A673 (cell line): Measurements from ENCODE around the gene PSTPIP1. TPM values are rescaled to one million over a fixed set of nuclear protein-coding genes. Genes with fewer than 3 reads are reported as not detected.

Experiments used
- BruUV-seq: library from RNA; stranded (reverse); fragments of 400-500 nt; replicated peaks from 2 replicates; lab custom pipeline; 2021; lab: Mats Ljungman, UMichigan
- CTCF ChIA-PET: fragments of 300-600 bp; sonication (Branson Sonifier 250); formaldehyde crosslinking; loops from one replicate; lab custom pipeline; 2022; ENCODE audit warnings: antibody characterized with exemption; lab: Charles Lee
- POLR2A ChIA-PET: fragments of 300-600 bp; sonication (Branson Sonifier 250); formaldehyde crosslinking; loops from one replicate; lab custom pipeline; 2022; ENCODE audit warnings: antibody characterized with exemption; ENCODE audit not compliant: low non-redundant PET; lab: Charles Lee
- DNase-seq: peaks from one replicate; pipeline ENCODE4 v3.0.0-alpha.2; 2015; ENCODE audit warnings: low spot score
- H3K27ac ChIP-seq: fragments of 200-600 bp; sonication (generic); 2 replicates; pipeline ENCODE4 v1.5.1; 2016; ENCODE audit warnings: mixed run types, low read depth, mild to moderate bottlenecking, mixed read lengths, antibody characterized with exemption, low read length; ENCODE audit not compliant: poor library complexity, severe bottlenecking
- H3K27me3 ChIP-seq: fragments of 200-600 bp; sonication (generic); replicated peaks from 2 replicates; pipeline ENCODE4 v1.6.1; 2017; ENCODE audit warnings: mixed run types, low read depth, mild to moderate bottlenecking, mixed read lengths, antibody characterized with exemption, low read length; ENCODE audit not compliant: insufficient read depth, poor library complexity
- H3K36me3 ChIP-seq: fragments of 200-600 bp; sonication (generic); 2 replicates; pipeline ENCODE4 v1.6.1; 2016; ENCODE audit warnings: mixed run types, mild to moderate bottlenecking, mixed read lengths, antibody characterized with exemption, low read length; ENCODE audit not compliant: insufficient read depth, poor library complexity, severe bottlenecking
- H3K4me1 ChIP-seq: fragments of 200-600 bp; sonication (generic); 2 replicates; pipeline ENCODE4 v1.6.1; 2017; ENCODE audit warnings: mixed run types, mild to moderate bottlenecking, mixed read lengths, antibody characterized with exemption, low read length; ENCODE audit not compliant: insufficient read depth, poor library complexity, severe bottlenecking
- H3K4me3 ChIP-seq: fragments of 200-600 bp; sonication (generic); 2 replicates; pipeline ENCODE4 v1.5.1; 2016; ENCODE audit warnings: low read depth, mixed run types, mild to moderate bottlenecking, mixed read lengths, low read length; ENCODE audit not compliant: poor library complexity, severe bottlenecking
- H3K9me3 ChIP-seq: fragments of 200-600 bp; sonication (generic); 2 replicates; pipeline ENCODE4 v1.6.1; 2016; ENCODE audit warnings: mixed run types, low read depth, mild to moderate bottlenecking, mixed read lengths, antibody characterized with exemption, low read length; ENCODE audit not compliant: poor library complexity, severe bottlenecking
- EZH2 ChIP-seq: fragments of 200-600 bp; sonication (generic); IDR thresholded peaks from 2 replicates; pipeline ENCODE4 v1.6.1; 2017; ENCODE audit warnings: borderline replicate concordance, low read depth, mild to moderate bottlenecking, mixed read lengths, antibody characterized with exemption, low read length; ENCODE audit not compliant: poor library complexity, severe bottlenecking
- intact Hi-C: fragments of 100-400 bp; cut with micrococcal nuclease; formaldehyde crosslinking; loops from one replicate; pipeline ENCODE4 v1.10.0; 2022; ENCODE audit not compliant: unreplicated experiment
- total RNA-seq: library from RNA; stranded (reverse); gene quantifications from 2 replicates; pipeline ENCODE4 v1.2.3, GENCODE V29; 2021
- TF ChIP-seq, protein P1 (sequence below): fragments of 300-800, 200-600 bp; sonication (generic); conservative IDR thresholded peaks from 2 replicates; pipeline ENCODE4 v1.5.1; 2017; ENCODE audit warnings: low read depth, mild to moderate bottlenecking, antibody characterized with exemption, low read length, moderate library complexity, mixed read lengths

The PSTPIP1 gene
- total RNA-seq, 1 experiment from 2014 or later, result not detected

- ChIA-PET POLR2A (interaction anchor here (0.6 kb wide), 1 partner anchor 516 kb away, joined by 3 read pairs; no protein-coding TSS in a partner anchor), CTCF (interaction anchor here (0.6 kb wide), 1 partner anchor 516 kb away, joined by 3 read pairs; no protein-coding TSS in a partner anchor)
- Histone ChIP-seq H3K4me1 (peaks cover 8% of the 10 kb centered on the region), H3K36me3 (no peaks in the 10 kb centered on the region), H3K9me3 (no peaks in the 10 kb centered on the region), H3K27ac (no peak overlapping the region), H3K27me3 (no peaks in the 10 kb centered on the region), H3K4me3 (no peak overlapping the region)
- intact Hi-C loops, result loop anchor here (5.0 kb wide), 1 partner anchor 515 kb away; no protein-coding TSS in a partner anchor
- DNase-seq, result no peak
- no TSS peak for BruUV-seq
- no peak for TF ChIP-seq EZH2
- TF ChIP-seq, protein P1, sequence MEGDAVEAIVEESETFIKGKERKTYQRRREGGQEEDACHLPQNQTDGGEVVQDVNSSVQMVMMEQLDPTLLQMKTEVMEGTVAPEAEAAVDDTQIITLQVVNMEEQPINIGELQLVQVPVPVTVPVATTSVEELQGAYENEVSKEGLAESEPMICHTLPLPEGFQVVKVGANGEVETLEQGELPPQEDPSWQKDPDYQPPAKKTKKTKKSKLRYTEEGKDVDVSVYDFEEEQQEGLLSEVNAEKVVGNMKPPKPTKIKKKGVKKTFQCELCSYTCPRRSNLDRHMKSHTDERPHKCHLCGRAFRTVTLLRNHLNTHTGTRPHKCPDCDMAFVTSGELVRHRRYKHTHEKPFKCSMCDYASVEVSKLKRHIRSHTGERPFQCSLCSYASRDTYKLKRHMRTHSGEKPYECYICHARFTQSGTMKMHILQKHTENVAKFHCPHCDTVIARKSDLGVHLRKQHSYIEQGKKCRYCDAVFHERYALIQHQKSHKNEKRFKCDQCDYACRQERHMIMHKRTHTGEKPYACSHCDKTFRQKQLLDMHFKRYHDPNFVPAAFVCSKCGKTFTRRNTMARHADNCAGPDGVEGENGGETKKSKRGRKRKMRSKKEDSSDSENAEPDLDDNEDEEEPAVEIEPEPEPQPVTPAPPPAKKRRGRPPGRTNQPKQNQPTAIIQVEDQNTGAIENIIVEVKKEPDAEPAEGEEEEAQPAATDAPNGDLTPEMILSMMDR, result no peak
Measured at GRCh38 chr15:77027111-77027696, 32.3 kb downstream of the PSTPIP1 start.

DNA sequence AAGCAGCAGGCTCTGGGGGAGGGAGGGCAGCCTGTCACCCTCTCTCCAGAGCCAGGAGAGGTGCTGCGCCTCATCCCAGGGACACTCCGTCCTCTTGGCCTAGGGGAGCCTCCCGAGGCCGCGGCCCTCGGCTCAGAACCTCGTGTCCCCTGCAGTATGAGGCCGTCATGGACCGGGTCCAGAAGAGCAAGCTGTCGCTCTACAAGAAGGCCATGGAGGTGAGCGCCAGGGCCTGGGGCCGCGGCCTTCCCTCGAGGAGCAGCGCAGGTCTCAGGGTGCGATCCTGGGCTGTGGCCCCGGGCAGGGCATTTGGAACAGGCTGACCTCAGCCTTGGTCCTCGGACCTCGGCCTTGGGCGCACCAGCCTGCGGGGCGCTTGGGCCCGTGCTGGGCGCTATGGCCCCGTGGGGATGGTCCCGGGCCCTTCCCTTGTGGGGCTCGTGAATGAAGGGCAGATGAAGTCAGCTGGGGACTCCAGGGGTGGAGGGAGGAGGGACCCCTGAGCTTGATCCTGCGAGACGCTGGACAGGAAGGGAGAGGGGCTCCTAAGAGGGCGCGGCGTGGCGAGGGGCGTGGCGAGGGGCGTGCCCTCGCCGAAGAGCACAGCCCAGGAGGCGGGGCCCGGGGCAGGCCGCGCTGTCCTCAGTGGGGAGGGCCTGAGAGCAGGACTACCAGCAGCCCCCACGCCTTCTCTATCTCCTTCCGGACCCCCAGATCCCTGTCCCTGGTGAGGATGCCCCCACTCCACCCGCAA is 32.9 kb downstream of the PSTPIP1 start:
- Histone ChIP-seq H3K27ac (no peak overlapping the region), H3K4me1 (peaks cover 8% of the 10 kb centered on the region), H3K36me3 (no peaks in the 10 kb centered on the region), H3K27me3 (no peaks in the 10 kb centered on the region), H3K9me3 (no peaks in the 10 kb centered on the region), H3K4me3 (no peak overlapping the region)
- peak; percentile 36 for DNase-seq
- intact Hi-C loops, result loop anchor here (5.0 kb wide), 1 partner anchor 514 kb away; no protein-coding TSS in a partner anchor
- no TSS peak for BruUV-seq
- no peak for TF ChIP-seq EZH2
- TF ChIP-seq, protein P1, result no peak
- CTCF ChIA-PET, result no interaction called here
- POLR2A ChIA-PET, result interaction anchor here (0.6 kb wide), 1 partner anchor 515 kb away, joined by 3 read pairs; no protein-coding TSS in a partner anchor

DNA sequence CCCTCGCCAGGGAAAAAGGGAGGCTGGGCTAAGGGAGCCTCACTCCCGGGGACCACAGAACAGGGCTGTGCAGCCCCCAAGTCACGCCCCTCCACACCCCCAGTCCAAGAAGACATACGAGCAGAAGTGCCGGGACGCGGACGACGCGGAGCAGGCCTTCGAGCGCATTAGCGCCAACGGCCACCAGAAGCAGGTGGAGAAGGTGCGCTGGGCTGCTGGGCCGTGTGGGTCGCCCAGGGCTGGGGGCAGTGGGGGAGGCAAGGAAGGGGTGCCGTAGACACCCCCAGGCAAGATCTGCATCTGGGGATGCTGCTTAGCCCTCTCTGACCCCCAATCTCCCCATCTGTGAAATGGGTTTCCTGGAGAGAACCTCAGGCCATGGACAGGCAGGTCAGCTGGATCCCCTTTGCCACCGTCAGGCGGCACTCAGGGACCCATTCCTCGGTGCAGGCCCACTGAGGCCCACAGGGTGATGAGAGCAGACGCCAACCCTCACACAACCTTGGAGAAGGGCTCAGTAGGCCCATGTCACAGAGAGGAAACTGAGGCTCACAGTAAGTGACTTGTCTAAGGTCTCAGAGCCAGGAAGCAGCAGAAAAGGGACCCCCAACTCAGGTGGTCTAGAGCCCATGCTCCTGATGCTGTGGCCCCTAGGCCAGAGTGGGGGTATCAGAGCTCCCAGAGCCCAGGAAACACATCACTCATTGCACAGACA is 33.7 kb downstream of the PSTPIP1 start:
- BruUV-seq, result no TSS peak
- DNase-seq, result no peak
- intact Hi-C loops, result loop anchor here (5.0 kb wide), 1 partner anchor 514 kb away; no protein-coding TSS in a partner anchor
- H3K27ac ChIP-seq, result no peak overlapping the region
- H3K36me3 ChIP-seq, result no peaks in the 10 kb centered on the region
- TF ChIP-seq, protein P1, result no peak
- no peak for TF ChIP-seq EZH2
- H3K4me3 ChIP-seq, result no peak overlapping the region
- no peaks in the 10 kb centered on the region for H3K27me3 ChIP-seq
- peaks cover 8% of the 10 kb centered on the region for H3K4me1 ChIP-seq
- H3K9me3 ChIP-seq, result no peaks in the 10 kb centered on the region
- CTCF ChIA-PET, result no interaction called here
- POLR2A ChIA-PET, result no interaction called here
